Hematopoietic multipotent progenitor cell treated with erythropoietin and hydrocortisone succinate and interleukin-3 and kit ligand, for 6 days (in vitro differentiated cells): ENCODE data around the gene LPP.
A peak's percentile ranks its signal among the peaks of the same experiment; 100 is the strongest.

Experiments
- DNase-seq: peaks from one replicate; pipeline ENCODE4 v3.0.0-alpha.2; 2015

LPP gene

GRCh38 chr3:188170461-188171459, 16.8 kb downstream of the LPP start:
- no peak for DNase-seq

DNA sequence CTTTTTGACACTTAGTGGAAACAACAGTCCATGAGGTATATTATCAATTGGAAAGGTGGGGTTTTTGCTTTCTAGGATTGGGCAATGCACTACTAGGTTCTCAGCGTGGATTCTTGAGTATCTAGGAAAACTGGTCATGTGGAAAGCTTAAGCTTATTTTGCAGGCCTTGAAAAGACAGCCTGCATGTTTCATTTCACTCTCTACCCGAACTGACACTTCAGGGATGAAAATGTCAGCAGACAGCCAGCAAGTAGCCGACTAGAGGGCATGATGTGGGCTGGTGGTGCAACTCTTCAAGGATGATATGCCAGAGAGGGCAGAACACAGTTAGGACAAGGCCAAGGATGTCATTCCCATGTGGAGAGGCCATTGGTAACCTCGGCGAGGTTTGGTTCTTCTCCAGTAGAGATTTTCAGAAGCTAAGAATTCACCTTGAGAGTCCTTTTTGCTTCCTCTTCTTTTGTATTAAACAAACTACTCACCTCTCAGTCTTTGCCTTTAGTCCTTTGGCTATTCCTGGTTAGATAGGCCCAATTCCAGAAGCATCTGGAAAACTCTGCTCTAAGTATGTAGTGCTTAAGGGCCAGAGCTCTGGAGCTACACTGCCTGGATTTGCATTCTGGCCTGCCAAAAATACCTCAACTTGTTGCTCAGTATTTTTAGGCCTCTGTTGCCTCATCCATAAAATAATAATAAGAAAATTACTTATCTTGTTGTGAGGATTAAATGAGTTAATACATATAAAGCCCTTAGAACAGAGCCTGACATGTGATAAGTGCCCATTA, 17.9 kb downstream of the LPP start:
- DNase-seq = no peak

GRCh38 chr3:188174317-188175044, 20.5 kb downstream of the LPP start:
- DNase-seq = no peak

- DNase-seq = no peak
These were observed 22.5 kb downstream of the LPP start for GRCh38 chr3:188176476-188176875.

DNA sequence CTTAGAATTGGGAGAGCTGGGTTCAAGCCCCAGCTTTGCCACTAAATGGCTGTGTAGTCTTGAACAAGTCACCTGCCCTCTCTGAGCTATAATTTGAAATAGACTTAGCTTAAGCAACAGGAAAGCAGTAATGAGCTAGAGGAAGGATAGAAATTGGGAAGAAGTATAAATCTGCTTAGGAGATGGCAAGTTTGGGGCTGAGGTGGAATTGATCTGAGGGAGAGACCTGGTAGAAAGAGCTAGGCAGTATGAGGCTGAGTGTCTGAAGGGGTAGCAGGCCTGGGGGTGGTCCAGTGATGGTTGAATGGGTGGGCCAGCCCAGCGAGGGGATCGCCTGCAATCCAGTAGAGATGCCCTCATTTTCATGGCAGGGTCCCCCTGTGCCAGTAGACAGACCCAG, 22.9 kb downstream of the LPP start:
- DNase-seq = no peak

DNA sequence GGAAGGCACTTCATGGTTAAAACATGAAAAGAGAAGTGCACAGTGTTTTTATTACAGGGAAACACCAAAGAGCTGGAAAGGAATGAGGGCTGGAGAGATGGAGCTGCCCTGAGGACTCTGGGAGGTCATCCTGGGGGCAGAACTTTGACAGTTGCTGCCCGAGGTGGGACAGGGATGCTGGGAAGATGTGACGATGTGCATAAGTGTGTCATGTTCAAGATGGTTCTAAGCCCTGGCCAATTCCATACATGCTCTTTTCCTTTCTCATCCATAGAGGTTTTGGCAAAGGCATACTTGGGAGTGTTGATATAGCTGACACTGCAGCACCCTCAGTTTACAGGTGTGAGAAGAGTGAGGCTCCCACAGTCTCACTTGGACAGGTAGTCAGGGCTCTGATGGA, 23.8 kb downstream of the LPP start:
- DNase-seq = no peak

- no peak for DNase-seq
These were observed 24.5 kb downstream of the LPP start for GRCh38 chr3:188178293-188178936.

GRCh38 chr3:188179006-188179966, 25.3 kb downstream of the LPP start:
- DNase-seq = no peak

- no peak for DNase-seq
These were observed 26.2 kb downstream of the LPP start for GRCh38 chr3:188180114-188180513.

GRCh38 chr3:188183452-188183851, 29.5 kb downstream of the LPP start:
- DNase-seq = no peak

DNA sequence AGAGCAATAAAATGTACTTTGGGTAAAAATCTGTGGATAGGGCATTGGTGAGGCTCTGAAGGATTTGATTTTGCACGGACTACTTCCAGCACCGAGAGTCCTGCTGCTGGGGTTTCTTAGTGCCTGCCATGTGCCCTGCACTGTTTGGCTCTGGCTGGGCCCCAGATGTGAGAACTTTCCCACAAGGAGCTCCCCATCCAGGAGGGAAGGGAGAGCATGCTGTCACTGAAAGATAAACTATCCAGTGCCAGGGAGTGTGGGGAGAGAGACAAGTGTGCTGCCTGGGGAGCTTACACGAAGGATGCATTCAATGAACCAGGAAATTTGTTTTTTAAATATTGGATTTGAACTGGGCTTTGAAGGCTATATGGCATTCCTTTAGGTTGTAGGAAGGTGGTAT, 30.2 kb downstream of the LPP start:
- no peak for DNase-seq

- no peak for DNase-seq
These were observed 30.7 kb downstream of the LPP start for GRCh38 chr3:188184649-188185048.

DNA sequence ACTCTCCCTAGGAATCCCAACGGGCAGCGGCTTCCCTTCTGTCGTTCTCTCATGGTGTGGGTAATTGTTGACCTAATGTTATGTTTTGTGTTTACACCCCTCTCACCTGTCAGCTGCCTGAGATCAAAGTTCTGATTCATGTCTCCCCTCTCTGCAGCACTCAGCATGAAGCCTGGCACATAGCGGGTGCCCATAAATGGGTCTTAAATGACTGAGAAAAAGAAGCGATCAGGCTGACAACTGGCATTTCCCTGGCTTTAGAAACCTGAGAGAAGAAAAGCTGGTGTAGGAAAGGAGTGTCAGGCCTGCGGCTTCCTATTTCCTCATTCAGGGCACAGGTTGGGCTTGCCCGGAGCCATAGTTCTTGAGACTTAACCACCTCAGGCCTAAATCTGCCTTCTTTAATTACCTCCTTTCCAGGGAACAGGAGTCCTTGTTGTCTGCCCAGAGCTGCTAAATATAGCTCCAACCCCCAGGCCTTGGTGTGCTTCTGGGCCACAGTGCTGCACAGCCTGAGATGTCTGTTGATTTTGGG, 31.8 kb downstream of the LPP start:
- DNase-seq = peak; percentile 20

DNA sequence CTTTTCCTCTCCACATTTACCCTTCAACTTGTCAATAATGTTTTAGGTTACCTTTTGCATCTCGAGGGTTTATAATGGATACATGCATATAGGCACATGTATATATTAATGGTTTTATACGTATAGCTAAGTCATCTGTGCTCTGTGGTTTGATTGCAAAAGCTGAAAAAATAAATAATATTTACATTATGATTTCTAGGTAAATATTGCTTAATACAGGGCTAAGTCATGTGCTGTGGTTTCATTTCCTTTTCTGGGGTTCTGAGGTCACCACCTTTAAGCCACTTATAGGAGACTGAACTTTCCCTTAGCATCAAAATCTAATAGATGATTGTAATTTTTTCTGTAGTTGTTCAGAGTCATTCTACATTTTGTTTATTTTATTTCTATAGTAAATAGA, 33.1 kb downstream of the LPP start:
- DNase-seq = peak; percentile 28

GRCh38 chr3:188188911-188189310, 35.0 kb downstream of the LPP start:
- no peak for DNase-seq

- DNase-seq = no peak
These were observed 37.5 kb downstream of the LPP start for GRCh38 chr3:188191460-188191859.

GRCh38 chr3:188192034-188192433, 38.1 kb downstream of the LPP start:
- no peak for DNase-seq

DNA sequence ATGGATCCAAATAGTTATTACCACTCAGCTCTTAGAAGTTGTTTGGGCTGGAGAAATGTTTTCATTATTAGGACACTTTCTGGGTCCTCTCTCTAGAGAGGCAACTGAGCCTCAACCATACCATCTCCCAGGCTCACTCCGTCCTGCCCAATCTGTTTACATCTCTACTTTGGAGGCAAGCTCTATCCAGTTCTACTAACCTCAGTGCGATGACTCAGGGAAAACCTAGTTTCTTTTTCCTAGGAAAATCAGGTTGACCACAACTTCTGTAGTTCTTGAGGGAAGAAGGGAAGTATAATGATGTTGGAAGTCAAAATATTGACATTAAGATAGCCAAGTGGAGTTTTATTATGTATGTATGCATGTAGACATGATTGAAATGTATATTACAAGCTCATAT, 40.4 kb downstream of the LPP start:
- no peak for DNase-seq

DNA sequence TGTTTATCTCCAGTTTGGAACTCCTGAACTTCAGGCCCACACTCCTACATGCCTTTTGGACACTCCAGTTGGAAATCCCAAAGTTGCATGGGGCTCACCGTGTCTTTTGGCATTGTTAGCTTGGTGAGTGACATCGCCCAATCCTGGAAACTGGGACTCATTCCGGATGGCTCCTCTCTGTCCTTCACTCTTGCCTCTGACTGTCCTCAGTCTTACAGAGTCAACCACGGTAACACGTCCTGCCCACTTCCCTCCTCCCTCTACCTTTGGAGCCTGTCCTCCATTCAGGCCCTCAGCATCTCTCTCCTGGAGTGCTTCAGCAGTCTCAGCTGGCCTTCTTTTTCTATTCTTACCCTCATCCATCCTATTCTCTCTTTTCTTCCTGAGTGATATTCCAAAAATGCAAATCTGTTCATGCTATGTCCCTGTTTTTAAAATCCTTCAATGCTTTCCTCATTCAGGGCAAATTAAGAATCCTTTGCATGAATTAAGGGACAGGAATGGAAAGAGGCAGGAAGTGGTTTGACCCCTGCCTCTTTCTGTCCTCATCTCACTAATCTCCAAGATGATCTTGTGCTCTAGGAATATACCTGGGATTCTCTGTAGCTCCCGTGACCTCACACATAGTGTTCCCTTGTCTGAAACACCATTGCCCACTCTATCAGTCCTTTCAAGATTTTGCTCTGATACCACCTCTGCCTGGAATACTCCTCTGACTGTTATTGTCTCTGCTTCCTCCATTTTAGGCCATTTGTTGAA, 42.5 kb downstream of the LPP start:
- no peak for DNase-seq

DNA sequence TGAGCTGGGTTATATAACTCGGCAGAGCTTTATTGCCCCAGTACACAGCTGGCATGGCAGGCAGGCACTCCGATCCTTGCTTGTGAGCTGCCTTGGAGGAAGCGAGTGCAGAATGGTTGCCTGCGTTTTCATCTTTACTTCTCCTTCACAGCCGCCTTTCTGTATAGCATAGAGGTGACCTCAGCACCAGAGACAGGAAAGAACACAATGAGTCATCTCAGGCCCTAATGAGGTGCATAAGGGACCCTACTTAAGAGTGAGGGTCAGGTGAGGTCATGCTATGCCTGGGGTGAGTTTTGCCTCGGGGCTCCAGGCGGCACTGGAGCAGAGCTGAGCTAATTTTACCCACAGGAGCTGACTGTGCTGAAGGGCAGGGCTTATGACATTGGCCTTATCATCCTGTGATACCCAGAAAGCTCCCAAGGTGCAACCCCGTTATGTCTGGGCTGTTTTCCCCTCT, 43.5 kb downstream of the LPP start:
- DNase-seq = no peak
